Colonic mucosa (tissue), 4 donors: ENCODE results near the gene ADA. TPM values are rescaled to one million over a fixed set of nuclear protein-coding genes. Genes with fewer than 3 reads are reported as not detected.

Source experiments
- DNase-seq: peaks from one replicate; pipeline ENCODE4 v3.0.0-alpha.2; 2020
- H3K27ac ChIP-seq: fragments of 200-600 bp; one replicate; pipeline ENCODE4 v1.8.0; 2021
- H3K27me3 ChIP-seq: fragments of 200-600 bp; one replicate; pipeline ENCODE4 v1.8.0; 2021
- H3K36me3 ChIP-seq: fragments of 200-600 bp; one replicate; pipeline ENCODE4 v1.8.0; 2021
- H3K4me1 ChIP-seq: fragments of 200-600 bp; one replicate; pipeline ENCODE4 v1.8.0; 2021; ENCODE audit warnings: mild to moderate bottlenecking
- H3K4me3 ChIP-seq: fragments of 200-600 bp; one replicate; pipeline ENCODE4 v1.8.0; 2021
- H3K9ac ChIP-seq, 2 donors: one replicate each; pipeline ENCODE4 v1.7.0; 2013; ENCODE audit warnings: control low read depth in 2 of 2, low read depth in 2 of 2, low read length in 2 of 2
- H3K9me3 ChIP-seq: fragments of 200-600 bp; one replicate; pipeline ENCODE4 v1.8.0; 2021
- intact Hi-C: fragments of 100-400 bp; cut with DNase I; formaldehyde crosslinking; loops from one replicate; pipeline ENCODE4 v1.14.1; 2022
- total RNA-seq, 2 donors: library from RNA; stranded (reverse); fragmentation: NEBNext Ultra II Directional in 1 of 2; extraction: Animal tissue kit (Norgen Biotek cat#: 25700) in 1 of 2; gene quantifications; one replicate each; pipeline ENCODE4 v1.2.1, GENCODE V29; 2021
- TF ChIP-seq, protein P1 (sequence below): fragments of 200-600 bp; IDR thresholded peaks from one replicate; pipeline ENCODE4 v1.8.0; 2022; ENCODE audit warnings: antibody characterized with exemption, mild to moderate bottlenecking
- donor health status: healthy.
- donor health status: DM: no; HTN: no; CAD: no.
- donor health status: DM: no; HTN: no; CAD: no.

ADA gene
- total RNA-seq, 2 donors from 2014 or later, result 2.4 to 4.5 TPM

DNA sequence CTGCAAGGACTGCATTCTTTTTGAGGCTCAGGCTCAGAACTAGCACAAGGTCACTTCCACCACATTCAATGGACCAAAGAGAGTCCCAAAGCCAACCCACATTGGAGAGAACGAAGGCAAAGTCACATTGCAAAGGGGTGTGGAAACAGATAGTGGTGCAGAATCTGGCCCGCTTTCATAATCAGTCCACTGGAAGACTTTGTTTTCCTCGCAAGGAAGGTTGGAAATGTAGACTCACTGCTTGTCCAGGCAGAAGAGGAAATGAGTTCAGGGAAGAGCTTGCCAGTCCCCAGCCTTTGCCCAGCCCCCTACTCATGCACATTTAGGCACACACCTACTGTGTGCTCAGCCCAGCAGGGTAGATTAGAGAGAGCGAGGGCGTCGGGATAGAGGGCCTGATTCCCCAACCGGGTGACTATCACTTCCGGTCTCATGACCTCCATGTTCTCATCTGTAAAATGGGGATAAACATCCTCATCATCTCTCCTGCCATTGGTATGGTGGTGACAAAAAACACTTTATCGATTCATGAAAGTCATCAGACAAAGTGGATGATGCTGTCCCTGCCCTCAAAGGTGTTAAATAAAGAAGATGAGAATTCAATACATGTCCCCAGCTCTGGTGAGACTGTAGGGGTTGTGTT, 39.4 kb upstream of the ADA start:
- no peaks in the 10 kb centered on the region for H3K27me3 ChIP-seq
- TF ChIP-seq, protein P1, sequence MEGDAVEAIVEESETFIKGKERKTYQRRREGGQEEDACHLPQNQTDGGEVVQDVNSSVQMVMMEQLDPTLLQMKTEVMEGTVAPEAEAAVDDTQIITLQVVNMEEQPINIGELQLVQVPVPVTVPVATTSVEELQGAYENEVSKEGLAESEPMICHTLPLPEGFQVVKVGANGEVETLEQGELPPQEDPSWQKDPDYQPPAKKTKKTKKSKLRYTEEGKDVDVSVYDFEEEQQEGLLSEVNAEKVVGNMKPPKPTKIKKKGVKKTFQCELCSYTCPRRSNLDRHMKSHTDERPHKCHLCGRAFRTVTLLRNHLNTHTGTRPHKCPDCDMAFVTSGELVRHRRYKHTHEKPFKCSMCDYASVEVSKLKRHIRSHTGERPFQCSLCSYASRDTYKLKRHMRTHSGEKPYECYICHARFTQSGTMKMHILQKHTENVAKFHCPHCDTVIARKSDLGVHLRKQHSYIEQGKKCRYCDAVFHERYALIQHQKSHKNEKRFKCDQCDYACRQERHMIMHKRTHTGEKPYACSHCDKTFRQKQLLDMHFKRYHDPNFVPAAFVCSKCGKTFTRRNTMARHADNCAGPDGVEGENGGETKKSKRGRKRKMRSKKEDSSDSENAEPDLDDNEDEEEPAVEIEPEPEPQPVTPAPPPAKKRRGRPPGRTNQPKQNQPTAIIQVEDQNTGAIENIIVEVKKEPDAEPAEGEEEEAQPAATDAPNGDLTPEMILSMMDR, result no peak
- no peak for DNase-seq
- H3K36me3 ChIP-seq, result no peaks in the 10 kb centered on the region
- no peak overlapping the region for H3K4me3 ChIP-seq
- no peak overlapping the region for H3K9ac ChIP-seq
- no peak overlapping the region for H3K27ac ChIP-seq
- H3K9me3 ChIP-seq, result no peaks in the 10 kb centered on the region
- intact Hi-C loops, result no loop called here
- H3K4me1 ChIP-seq, result no peaks in the 10 kb centered on the region

GRCh38 chr20:44689809-44690208, 38.3 kb upstream of the ADA start:
- Histone ChIP-seq H3K27ac (no peak overlapping the region), H3K27me3 (no peaks in the 10 kb centered on the region), H3K9me3 (no peaks in the 10 kb centered on the region), H3K36me3 (no peaks in the 10 kb centered on the region), H3K4me1 (no peaks in the 10 kb centered on the region), H3K9ac (no peak overlapping the region), H3K4me3 (no peak overlapping the region)
- DNase-seq, result no peak
- intact Hi-C loops, result loop anchor here (5.0 to 10.0 kb wide), 2 partner anchors 177 to 475 kb away; partner anchors contain the start of gene OSER1
- TF ChIP-seq, protein P1, result no peak

GRCh38 chr20:44688053-44688625, 36.6 kb upstream of the ADA start:
- H3K9ac ChIP-seq, result no peak overlapping the region

GRCh38 chr20:44686934-44687333, 35.4 kb upstream of the ADA start:
- no peaks in the 10 kb centered on the region for H3K36me3 ChIP-seq
- TF ChIP-seq, protein P1, result no peak

More at GRCh38 chr20:44688053-44688625, 36.6 kb upstream of the ADA start:
- intact Hi-C loops, result loop anchor here (5.0 to 10.0 kb wide), 2 partner anchors 179 to 473 kb away; partner anchors contain the start of gene OSER1
- H3K27me3 ChIP-seq, result no peaks in the 10 kb centered on the region
- no peak for DNase-seq
- TF ChIP-seq, protein P1, result no peak
- H3K4me3 ChIP-seq, result no peak overlapping the region
- H3K4me1 ChIP-seq, result no peaks in the 10 kb centered on the region
- no peaks in the 10 kb centered on the region for H3K36me3 ChIP-seq
- no peak overlapping the region for H3K27ac ChIP-seq
- H3K9me3 ChIP-seq, result no peaks in the 10 kb centered on the region

DNA sequence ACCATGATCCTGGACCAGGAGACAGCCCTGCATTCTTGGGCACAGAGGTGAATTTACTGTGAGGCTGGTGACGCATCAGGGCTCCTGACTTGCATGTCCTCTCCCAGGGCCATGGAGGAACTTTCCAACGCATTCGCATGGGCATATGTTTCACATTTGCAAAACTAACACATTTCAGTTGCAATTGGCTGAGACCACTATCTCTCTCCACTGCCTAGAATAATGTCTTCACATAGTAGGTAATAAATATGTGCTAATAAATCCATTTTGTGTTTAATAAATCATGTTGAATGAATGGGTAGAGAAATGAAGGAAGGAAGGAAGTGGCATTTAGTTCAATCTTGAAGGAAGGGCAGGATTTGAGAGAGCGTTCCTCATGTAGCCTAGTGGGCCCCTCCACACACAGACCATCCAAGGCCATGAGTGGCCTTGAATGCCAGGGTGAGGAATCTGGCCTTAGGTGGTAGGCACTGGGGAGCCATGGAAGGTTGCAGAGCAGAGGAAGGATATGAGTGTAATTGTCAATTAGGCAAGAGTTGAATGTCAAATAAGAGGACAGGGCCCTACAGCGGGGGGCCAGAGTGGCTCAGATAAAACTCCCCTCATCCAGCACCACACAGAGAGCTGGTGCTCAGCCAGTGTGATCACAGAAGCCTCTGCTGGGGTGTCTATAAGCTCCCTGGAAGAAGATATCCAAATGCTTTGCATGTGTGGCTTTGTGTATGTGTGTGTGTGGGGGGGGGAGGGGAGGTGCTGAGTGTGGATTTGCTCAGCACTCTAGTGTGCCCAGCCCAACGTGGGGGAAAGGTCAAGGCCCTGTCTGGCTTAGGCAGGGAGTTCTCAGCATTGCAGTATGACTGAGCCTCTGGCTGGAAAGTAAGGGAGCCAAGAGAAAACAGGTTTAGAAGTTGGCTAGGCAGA, 32.8 kb upstream of the ADA start:
- H3K4me1 ChIP-seq, result no peaks in the 10 kb centered on the region
- DNase-seq, result no peak
- H3K9ac ChIP-seq, result no peak overlapping the region
- no peaks in the 10 kb centered on the region for H3K9me3 ChIP-seq
- no peak overlapping the region for H3K4me3 ChIP-seq
- no peaks in the 10 kb centered on the region for H3K36me3 ChIP-seq
- no peak overlapping the region for H3K27ac ChIP-seq
- intact Hi-C loops, result loop anchor here (10.0 kb wide), 1 partner anchor 470 kb away; the partner anchor contains the start of gene OSER1
- no peaks in the 10 kb centered on the region for H3K27me3 ChIP-seq
- TF ChIP-seq, protein P1, result no peak

More at GRCh38 chr20:44686934-44687333, 35.4 kb upstream of the ADA start:
- H3K9ac ChIP-seq, result no peak overlapping the region
- intact Hi-C loops, result loop anchor here (5.0 to 10.0 kb wide), 2 partner anchors 180 to 472 kb away; partner anchors contain the start of gene OSER1
- H3K27me3 ChIP-seq, result no peaks in the 10 kb centered on the region
- H3K4me3 ChIP-seq, result no peak overlapping the region
- DNase-seq, result no peak
- H3K9me3 ChIP-seq, result no peaks in the 10 kb centered on the region
- no peaks in the 10 kb centered on the region for H3K4me1 ChIP-seq
- no peak overlapping the region for H3K27ac ChIP-seq
